CD14-positive monocyte (primary cell): ENCODE results near the gene MSI2. TPM values are rescaled to one million over a fixed set of nuclear protein-coding genes. Genes with fewer than 3 reads are reported as not detected.

Experiments
- DNase-seq, 3 donors: peaks; one replicate each; pipeline ENCODE4 v3.0.0-alpha.2; 2011 to 2022
- H2AFZ ChIP-seq: 2 replicates; pipeline ENCODE4 v1.6.0; 2012; ENCODE audit warnings: mild to moderate bottlenecking, low read depth, low read length, inconsistent platforms; ENCODE audit not compliant: insufficient read depth, poor library complexity, severe bottlenecking
- H3K27ac ChIP-seq, 2 donors: 1 replicate in 1 of 2; 2 replicates in 1 of 2; pipeline ENCODE4 v1.5.1; 2012 to 2013; ENCODE audit warnings: low read length in 2 of 2, control low read depth in 1 of 2, inconsistent platforms in 1 of 2, low read depth in 1 of 2, mild to moderate bottlenecking in 1 of 2
- H3K27me3 ChIP-seq, 2 donors: one replicate each; pipeline versions ENCODE4 v1.6.0 to v1.6.1; 2011 to 2013; ENCODE audit warnings: low read length in 2 of 2; ENCODE audit not compliant: control insufficient read depth in 2 of 2, insufficient read depth in 2 of 2
- H3K36me3 ChIP-seq, 2 donors: replicated peaks in 1 of 2; 1 replicate in 1 of 2; 2 replicates in 1 of 2; pipeline versions ENCODE4 v1.5.1 to v1.6.1; 2012 to 2013; ENCODE audit warnings: low read length in 2 of 2, control low read depth in 1 of 2, inconsistent platforms in 1 of 2, mild to moderate bottlenecking in 1 of 2; ENCODE audit not compliant: insufficient read depth in 2 of 2, control insufficient read depth in 1 of 2
- H3K4me1 ChIP-seq, 2 donors: 1 replicate in 1 of 2; 2 replicates in 1 of 2; pipeline versions ENCODE4 v1.5.1 to v1.6.1; 2012 to 2013; ENCODE audit warnings: low read length in 2 of 2, control low read depth in 1 of 2, inconsistent platforms in 1 of 2, mild to moderate bottlenecking in 1 of 2, moderate library complexity in 1 of 2; ENCODE audit not compliant: insufficient read depth in 2 of 2, control insufficient read depth in 1 of 2
- H3K4me2 ChIP-seq: replicated peaks from 2 replicates; pipeline ENCODE3; 2012; ENCODE audit warnings: low read length, moderate library complexity, mild to moderate bottlenecking; ENCODE audit not compliant: poor library complexity, severe bottlenecking; ENCODE audit errors: extremely low read depth
- H3K4me3 ChIP-seq, 3 experiments: fragments of 200-600 bp in 1 of 3; sonication (generic) in 1 of 3; replicated peaks in 1 of 3; 1 replicate in 2 of 3; 2 replicates in 1 of 3; pipeline ENCODE4 v1.5.1; 2011 to 2013; ENCODE audit warnings: low read length in 3 of 3, mild to moderate bottlenecking in 3 of 3, control low read depth in 2 of 3, low read depth in 2 of 3, inconsistent platforms in 1 of 3, moderate library complexity in 1 of 3
- H3K79me2 ChIP-seq: 2 replicates; pipeline ENCODE4 v1.6.0; 2012; ENCODE audit warnings: mild to moderate bottlenecking, control low read depth, inconsistent platforms, low read length, moderate library complexity; ENCODE audit not compliant: insufficient read depth
- H3K9ac ChIP-seq: 2 replicates; pipeline ENCODE4 v1.6.0; 2017; ENCODE audit warnings: low read length, mild to moderate bottlenecking; ENCODE audit not compliant: insufficient read depth, poor library complexity, severe bottlenecking
- H3K9me3 ChIP-seq, 2 donors: replicated peaks in 1 of 2; 1 replicate in 1 of 2; 2 replicates in 1 of 2; pipeline versions ENCODE4 v1.5.1 to v1.6.1; 2012 to 2013; ENCODE audit warnings: low read length in 2 of 2, control low read depth in 1 of 2; ENCODE audit not compliant: control insufficient read depth in 1 of 2, insufficient read depth in 1 of 2
- H4K20me1 ChIP-seq: 2 replicates; pipeline ENCODE4 v1.6.0; 2012; ENCODE audit warnings: mild to moderate bottlenecking, low read length, control low read depth, moderate library complexity; ENCODE audit not compliant: insufficient read depth
- H3K27ac Mint-ChIP-seq, 7 donors: one replicate each; pipeline ENCODE4 v1.8.0; 2020; ENCODE audit warnings: mild to moderate bottlenecking in 7 of 7, mixed read lengths in 7 of 7, moderate library complexity in 6 of 7, inconsistent platforms in 2 of 7
- H3K27me3 Mint-ChIP-seq, 3 donors: one replicate each; pipeline ENCODE4 v1.8.0; 2021 to 2022; ENCODE audit warnings: low read depth in 3 of 3, mild to moderate bottlenecking in 3 of 3, mixed read lengths in 3 of 3, moderate library complexity in 3 of 3, inconsistent platforms in 1 of 3
- H3K36me3 Mint-ChIP-seq, 2 donors: one replicate each; pipeline ENCODE4 v1.8.0; 2020; ENCODE audit warnings: mixed read lengths in 2 of 2, inconsistent platforms in 1 of 2, mild to moderate bottlenecking in 1 of 2
- H3K4me1 Mint-ChIP-seq: one replicate; pipeline ENCODE4 v1.8.0; 2020; ENCODE audit warnings: mild to moderate bottlenecking, mixed read lengths
- H3K4me3 Mint-ChIP-seq, 2 donors: one replicate each; pipeline ENCODE4 v1.8.0; 2020; ENCODE audit warnings: mild to moderate bottlenecking in 2 of 2, mixed read lengths in 2 of 2, moderate library complexity in 1 of 2
- H3K9me3 Mint-ChIP-seq, 7 donors: one replicate each; pipeline ENCODE4 v1.8.0; 2020 to 2022; ENCODE audit warnings: mixed read lengths in 7 of 7, mild to moderate bottlenecking in 6 of 7, moderate library complexity in 6 of 7, inconsistent platforms in 2 of 7
- CTCF ChIP-seq: fragments of 200-600 bp; IDR thresholded peaks from one replicate; pipeline ENCODE4 v1.8.0; 2022; ENCODE audit warnings: antibody characterized with exemption, mild to moderate bottlenecking
- WGBS: methylation state at CpG from one replicate; pipeline ENCODE4 v1.1.5; 2013; ENCODE audit warnings: missing lambda C conversion rate; ENCODE audit not compliant: insufficient coverage; 5-methylcytosine and 5-hydroxymethylcytosine counted together
- intact Hi-C, 2 donors: fragments of 100-400 bp; cut with micrococcal nuclease; formaldehyde crosslinking; loops; one replicate each; pipeline versions ENCODE4 v1.15.0 to v1.15.1; 2023
- polyA plus RNA-seq, 3 donors: library from polyadenylated mRNA; depleted of rRNA in 1 of 3; unstranded in 2 of 3; stranded (reverse) in 1 of 3; fragments of 300-500 nt in 2 of 3; fragments of >200 nt in 1 of 3; fragmentation: Illumina TruSeq in 2 of 3; gene quantifications; 1 replicate in 2 of 3; 2 replicates in 1 of 3; pipeline ENCODE4 v1.2.3, GENCODE V29; 2012 to 2021

Gene MSI2
- polyA plus RNA-seq, 3 donors = 0.20 to 6.6 (median 0.37) TPM

- no peak overlapping the region for H3K4me3 ChIP-seq
- no peak overlapping the region for H2AFZ ChIP-seq
- H4K20me1 ChIP-seq = no peaks in the 10 kb centered on the region
- no peaks in the 10 kb centered on the region for H3K27me3 ChIP-seq
- Mint-ChIP-seq H3K36me3 (peaks cover 0 to 5% of the 10 kb centered on the region in 2 donors), H3K27me3 (peaks cover 0 to 2% (median 0%) of the 10 kb centered on the region in 3 donors), H3K4me1 (no peaks in the 10 kb centered on the region), H3K9me3 (peaks cover 0 to 13% (median 10%) of the 10 kb centered on the region in 7 donors), H3K27ac (no peak overlapping the region), H3K4me3 (no peak overlapping the region)
- H3K9ac ChIP-seq = no peak overlapping the region
- DNase-seq = no peak
- H3K9me3 ChIP-seq = peaks cover 0 to 4% of the 10 kb centered on the region in 2 donors
- no peak overlapping the region for H3K4me2 ChIP-seq
- no peak overlapping the region for H3K27ac ChIP-seq
- no CpG with 5 or more reads among the region's 6 CpGs for WGBS
- intact Hi-C loops = no loop called here
- H3K79me2 ChIP-seq = no peaks in the 10 kb centered on the region
- no peak for TF ChIP-seq CTCF
- no peaks in the 10 kb centered on the region for H3K4me1 ChIP-seq
- H3K36me3 ChIP-seq = no peaks in the 10 kb centered on the region
Observed at GRCh38 chr17:57393368-57393767, 137.0 kb downstream of the MSI2 start.

GRCh38 chr17:57394375-57394774, 138.1 kb downstream of the MSI2 start:
- H3K27ac Mint-ChIP-seq = no peak overlapping the region
- Histone ChIP-seq H3K4me1 (no peaks in the 10 kb centered on the region), H3K4me2 (no peak overlapping the region), H4K20me1 (no peaks in the 10 kb centered on the region), H3K9ac (no peak overlapping the region), H2AFZ (no peak overlapping the region), H3K79me2 (no peaks in the 10 kb centered on the region), H3K9me3 (peaks cover 0 to 4% of the 10 kb centered on the region in 2 donors), H3K36me3 (no peaks in the 10 kb centered on the region), H3K27ac (no peak overlapping the region), H3K27me3 (no peaks in the 10 kb centered on the region), H3K4me3 (no peak overlapping the region)
- 100% methylated on average over 1 of the region's 2 CpGs for WGBS
- no peak for DNase-seq
- peaks cover 0 to 2% (median 0%) of the 10 kb centered on the region in 3 donors for H3K27me3 Mint-ChIP-seq
- no peak for TF ChIP-seq CTCF
- no peak overlapping the region for H3K4me3 Mint-ChIP-seq
- H3K9me3 Mint-ChIP-seq = peaks cover 0 to 10% (median 9%) of the 10 kb centered on the region in 7 donors
- peaks cover 0 to 5% of the 10 kb centered on the region in 2 donors for H3K36me3 Mint-ChIP-seq
- intact Hi-C loops = no loop called here
- no peaks in the 10 kb centered on the region for H3K4me1 Mint-ChIP-seq
